ENCODE measurements around the gene TPRG1.

The TPRG1 gene

GRCh38 chr3:189355481-189356201, 183.9 kb downstream of the TPRG1 start:
- no peak for DNase-seq

DNA sequence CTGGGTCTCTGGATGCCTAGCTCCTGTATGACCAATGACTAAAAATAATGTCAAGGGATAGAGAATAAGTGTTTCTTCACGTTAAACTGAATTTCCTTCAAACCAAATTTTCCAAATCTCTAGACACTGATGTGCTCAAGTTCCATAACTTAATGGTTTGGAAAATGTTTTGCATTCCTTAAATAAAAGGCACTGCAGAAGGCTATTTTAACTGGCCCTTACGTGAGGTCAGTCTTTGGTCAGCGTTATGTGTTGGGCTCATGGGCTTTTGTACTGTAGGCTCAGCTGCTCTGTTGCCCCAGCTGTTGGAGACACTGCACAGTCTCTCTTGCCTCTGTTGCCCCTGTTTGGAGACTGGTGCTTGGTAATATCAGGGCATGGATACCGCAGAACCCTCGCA, 188.5 kb downstream of the TPRG1 start:
- DNase-seq = no peak

DNA sequence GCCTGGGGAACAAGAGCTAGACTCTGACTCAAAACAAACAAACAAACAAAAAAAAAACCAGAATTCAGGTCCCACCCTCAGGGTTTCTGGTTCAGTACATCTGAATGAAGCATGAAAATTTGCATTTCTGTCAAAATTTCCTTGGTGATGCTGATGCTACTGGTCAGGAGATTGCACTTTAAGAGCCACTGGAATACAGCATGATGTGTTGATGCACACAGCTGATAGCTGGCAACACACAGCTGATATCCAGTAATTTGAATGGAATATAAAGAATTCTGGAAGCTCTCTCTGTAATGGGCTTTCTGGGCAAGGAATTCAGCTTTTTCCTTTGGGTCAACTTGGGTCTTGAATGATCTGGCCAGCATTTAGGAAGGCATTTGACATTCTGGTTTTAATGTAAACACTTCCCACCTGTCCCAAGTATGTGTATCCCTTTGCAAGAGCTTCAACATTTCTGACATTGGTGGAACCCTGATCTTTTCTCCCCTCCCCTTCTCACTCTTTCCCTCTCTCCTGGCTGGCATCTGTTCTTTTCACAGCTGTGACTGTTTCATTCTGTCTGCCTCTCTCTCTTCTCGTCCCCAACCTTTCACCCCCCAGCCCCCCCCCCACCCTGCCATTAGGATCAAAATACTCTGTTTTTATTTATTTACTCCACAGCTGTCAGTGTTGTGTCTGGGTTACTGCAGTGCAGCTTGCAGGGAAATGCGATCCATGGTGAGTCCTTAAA, 189.5 kb downstream of the TPRG1 start:
- DNase-seq = no peak

DNA sequence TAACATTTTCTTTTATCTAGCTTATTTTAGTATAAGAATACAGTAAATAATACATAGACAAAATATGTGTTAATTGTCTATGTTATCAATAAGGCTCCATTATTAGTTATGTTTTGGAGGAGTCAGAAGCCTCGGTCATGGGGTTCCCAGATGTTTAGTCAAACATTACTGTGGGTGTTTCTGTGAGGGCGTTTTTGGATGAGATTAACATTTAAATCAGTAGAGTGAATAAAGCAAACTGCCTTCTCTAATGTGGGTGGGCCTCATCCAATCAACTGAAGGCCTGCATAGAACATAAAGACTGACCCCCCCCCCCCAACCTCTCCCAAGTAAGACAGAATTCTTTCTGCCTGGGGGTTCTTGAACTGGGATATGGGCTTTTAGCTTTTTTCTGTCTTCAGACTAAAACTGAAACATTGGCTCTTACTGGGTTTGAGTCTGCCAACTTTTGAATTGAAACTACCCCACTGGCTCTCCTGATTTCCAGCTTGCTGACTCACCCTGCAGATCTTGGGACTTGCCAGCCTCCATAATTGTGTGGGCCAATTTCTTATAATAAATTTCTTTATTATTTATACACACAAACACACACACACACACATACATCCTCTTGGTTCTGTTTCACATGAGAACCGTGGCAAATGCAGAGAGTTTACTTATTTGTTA, 192.0 kb downstream of the TPRG1 start:
- DNase-seq = no peak

DNA sequence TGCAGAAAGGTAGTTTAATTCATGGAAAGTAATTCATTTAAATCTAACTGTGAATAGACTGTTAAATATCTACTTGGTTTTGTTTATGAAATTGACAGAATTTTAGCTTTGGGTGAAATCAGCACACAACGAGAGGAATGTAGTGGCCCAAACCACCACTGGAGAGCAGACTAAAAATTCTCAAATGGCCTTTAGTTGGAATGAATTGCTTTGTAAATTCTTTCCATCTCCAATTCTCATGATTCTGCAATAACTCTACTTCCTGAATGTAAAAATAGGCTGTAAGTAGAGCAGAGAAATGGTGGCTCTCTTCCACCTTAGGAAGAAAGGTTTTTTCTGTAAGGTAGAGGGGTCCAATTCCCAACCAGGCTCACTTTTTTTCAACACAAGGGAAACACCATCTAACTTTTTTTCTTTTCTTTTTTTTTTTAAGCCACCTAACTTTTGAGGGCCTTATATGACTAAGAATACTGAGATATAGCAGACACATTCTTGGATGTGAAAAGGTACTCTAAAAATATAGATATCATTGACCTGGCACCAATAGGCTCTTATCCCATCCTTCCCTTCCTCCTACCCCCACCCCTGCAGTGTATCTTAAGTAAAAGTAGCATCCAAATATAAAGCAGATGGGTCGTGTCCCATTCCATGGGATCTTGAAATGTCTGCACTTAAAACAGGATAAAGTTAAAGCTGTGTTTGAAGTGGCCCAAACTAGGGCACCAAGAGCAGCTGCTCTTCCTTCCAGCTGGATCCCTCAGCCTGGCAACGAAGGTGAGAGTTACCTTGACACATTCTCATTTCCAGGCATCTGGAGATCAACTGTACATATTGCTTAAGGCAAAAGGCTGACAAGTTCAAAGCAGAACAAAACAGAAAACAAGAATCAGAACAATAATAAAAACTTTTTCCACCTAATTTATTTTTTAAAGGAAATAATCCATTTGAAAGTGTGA, 194.1 kb downstream of the TPRG1 start:
- DNase-seq = no peak

GRCh38 chr3:189368384-189368783, 196.6 kb downstream of the TPRG1 start:
- DNase-seq = no peak

GRCh38 chr3:189369636-189370035, 197.9 kb downstream of the TPRG1 start:
- no peak for DNase-seq

DNA sequence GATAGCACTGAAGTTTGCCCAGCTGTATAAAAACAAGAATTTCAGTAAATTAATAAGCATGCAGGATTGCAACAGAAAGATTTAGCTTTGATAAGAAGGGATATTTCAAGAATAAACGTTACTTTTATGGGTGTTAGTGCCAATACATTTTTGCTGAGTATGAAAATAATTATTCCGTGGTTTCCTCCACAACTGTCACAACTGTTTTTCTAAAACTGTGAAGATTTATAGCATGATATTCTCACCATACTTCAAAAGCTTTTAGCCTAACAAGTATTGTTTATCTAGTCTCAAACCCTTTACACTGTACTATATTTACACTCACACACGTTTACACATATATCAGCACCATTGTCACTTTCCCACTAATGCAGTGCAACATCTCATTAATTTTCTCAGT, 200.5 kb downstream of the TPRG1 start:
- DNase-seq = no peak
